DND-41 (cell line): Measurements from ENCODE around the gene CREB3L2.

Experiments used
- CTCF ChIP-seq: IDR thresholded peaks from 2 replicates; pipeline ENCODE4 v1.5.1; 2012; ENCODE audit warnings: borderline replicate concordance, low read length, moderate library complexity, mild to moderate bottlenecking; ENCODE audit not compliant: poor library complexity, severe bottlenecking; ENCODE audit errors: extremely low read depth
- EZH2 ChIP-seq: IDR thresholded peaks from 3 replicates; pipeline ENCODE4 v1.6.1; 2012; ENCODE audit warnings: borderline replicate concordance, low read depth, mild to moderate bottlenecking, moderate library complexity, low read length, inconsistent platforms; ENCODE audit not compliant: severe bottlenecking

GRCh38 chr7:137853053-137853452 lies 148.8 kb downstream of the CREB3L2 start:
- TF ChIP-seq CTCF: no peak
- no peak for TF ChIP-seq EZH2
